ENCODE measurements around the gene FHIP1A. TPM values are rescaled to one million over a fixed set of nuclear protein-coding genes. Genes with fewer than 3 reads are reported as not detected.

FHIP1A gene
- total and polyA plus RNA-seq, 2 of the 8 experiments (the other 6 are each of a cell fraction or from before 2014, with no cell fraction given): 17.9 to 75.2 TPM

DNA sequence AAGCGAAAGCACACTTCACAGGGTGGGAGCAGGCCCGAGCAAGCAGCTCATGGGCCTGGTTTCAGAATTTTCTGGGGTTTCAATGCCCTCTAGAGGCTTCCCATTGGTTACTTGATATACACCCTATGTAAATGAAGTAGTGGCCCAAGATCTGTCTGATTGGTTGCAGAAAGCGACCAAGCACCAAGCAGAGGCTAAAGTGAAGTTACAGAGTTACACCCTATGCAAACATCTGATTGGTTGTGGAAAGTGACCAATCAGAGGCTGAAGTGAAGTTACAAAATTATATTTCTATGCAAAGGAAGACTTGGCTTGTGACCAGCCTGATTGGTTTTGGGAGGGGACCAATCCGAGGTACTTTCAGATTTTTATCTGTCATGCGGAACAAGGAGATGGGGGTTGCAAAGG is 8.2 kb downstream of the FHIP1A start (continued):
- TF ChIP-seq CHD7 (IDR thresholded peaks at IDR 0.05; ENCODE audit: insufficient replicate concordance, low read length) (no peak), SP2 (IDR thresholded peaks at IDR 0.05; ENCODE audit: low read length) (no peak), RNF2 (IDR thresholded peaks at IDR 0.05; ENCODE audit: borderline replicate concordance, low read depth, low read length, missing control alignments, poor library complexity, severe bottlenecking) (no peak), JUN (IDR thresholded peaks at IDR 0.05; ENCODE audit: low read depth, low read length) (no peak), KDM1A (IDR thresholded peaks at IDR 0.05; ENCODE audit: borderline replicate concordance, low read length) (no peak), EGR1 (IDR thresholded peaks at IDR 0.05; ENCODE audit: borderline replicate concordance, low read depth, low read length) (no peak), TBP (IDR thresholded peaks at IDR 0.05; ENCODE audit: low read depth, low read length) (no peak), POU5F1 (IDR thresholded peaks at IDR 0.05; ENCODE audit: low read depth, low read length) (no peak), RFX5 (IDR thresholded peaks at IDR 0.05; ENCODE audit: borderline replicate concordance, low read depth, low read length) (no peak), SUZ12 (IDR thresholded peaks at IDR 0.05; ENCODE audit: low read length) (no peak), NANOG (IDR thresholded peaks at IDR 0.05; ENCODE audit: insufficient read depth, low read depth, low read length, poor library complexity, severe bottlenecking) (no peak)
- TF ChIP-seq, protein P1, sequence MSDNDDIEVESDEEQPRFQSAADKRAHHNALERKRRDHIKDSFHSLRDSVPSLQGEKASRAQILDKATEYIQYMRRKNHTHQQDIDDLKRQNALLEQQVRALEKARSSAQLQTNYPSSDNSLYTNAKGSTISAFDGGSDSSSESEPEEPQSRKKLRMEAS (IDR thresholded peaks at IDR 0.05): no peak

All from H1 (cell line).